Central memory CD4-positive, alpha-beta T cell (primary cell): ENCODE measurements around the gene CALCOCO2.
A peak's percentile ranks its signal among the peaks of the same experiment; 100 is the strongest.
"Not testable (repeated sequence)": the region's sequence is repeated elsewhere in the genome, so short reads cannot be mapped to it uniquely, and the experiment has no call there.

ENCODE experiments used
- DNase-seq: peaks from one replicate; pipeline ENCODE4 v3.0.0; 2022

CALCOCO2 gene

GRCh38 chr17:48825446-48826381 lies 5.1 kb upstream of the CALCOCO2 start:
- DNase-seq = no peak

GRCh38 chr17:48831549-48831883 lies 681 bp downstream of the CALCOCO2 start:
- DNase-seq = no peak

- no peak for DNase-seq
Measured at GRCh38 chr17:48834973-48835372, 4.1 kb downstream of the CALCOCO2 start.

GRCh38 chr17:48835971-48836370 lies 5.1 kb downstream of the CALCOCO2 start:
- DNase-seq = no peak

GRCh38 chr17:48837458-48837857 lies 6.6 kb downstream of the CALCOCO2 start:
- DNase-seq = peak; percentile 71

GRCh38 chr17:48840441-48840840 lies 9.6 kb downstream of the CALCOCO2 start:
- no peak for DNase-seq

- DNase-seq = peak; percentile 60
Measured at GRCh38 chr17:48841395-48841831, 10.6 kb downstream of the CALCOCO2 start.

- no peak for DNase-seq
Measured at GRCh38 chr17:48842746-48843145, 11.9 kb downstream of the CALCOCO2 start.

- DNase-seq = no peak
Measured at GRCh38 chr17:48843187-48843900, 12.5 kb downstream of the CALCOCO2 start.

- DNase-seq = no peak
Measured at GRCh38 chr17:48850792-48851323, 20.0 kb downstream of the CALCOCO2 start.

- DNase-seq = no peak
Measured at GRCh38 chr17:48854774-48855476, 24.1 kb downstream of the CALCOCO2 start.

- no peak for DNase-seq
Measured at GRCh38 chr17:48856122-48856821, 25.4 kb downstream of the CALCOCO2 start.

- DNase-seq = no peak
Measured at GRCh38 chr17:48860034-48860433, 29.2 kb downstream of the CALCOCO2 start.

GRCh38 chr17:48860456-48860855 lies 29.6 kb downstream of the CALCOCO2 start:
- DNase-seq = no peak

- DNase-seq = no peak
Measured at GRCh38 chr17:48868916-48869500, 38.2 kb downstream of the CALCOCO2 start.

GRCh38 chr17:48869821-48870318 lies 39.0 kb downstream of the CALCOCO2 start:
- DNase-seq = no peak

GRCh38 chr17:48871035-48871550 lies 40.3 kb downstream of the CALCOCO2 start:
- DNase-seq = no peak

GRCh38 chr17:48871551-48872351 lies 40.9 kb downstream of the CALCOCO2 start:
- DNase-seq = no peak

- not testable (repeated sequence) for DNase-seq
Measured at GRCh38 chr17:48872409-48872808, 41.6 kb downstream of the CALCOCO2 start.

GRCh38 chr17:48873209-48873608 lies 42.4 kb downstream of the CALCOCO2 start:
- no peak for DNase-seq
